ENCODE results near the gene LAMA3. TPM values are rescaled to one million over a fixed set of nuclear protein-coding genes. Genes with fewer than 3 reads are reported as not detected.

Gene LAMA3
- total RNA-seq, 4 donors from 2014 or later, result 46.5 to 75.4 (median 57.4) TPM

DNA sequence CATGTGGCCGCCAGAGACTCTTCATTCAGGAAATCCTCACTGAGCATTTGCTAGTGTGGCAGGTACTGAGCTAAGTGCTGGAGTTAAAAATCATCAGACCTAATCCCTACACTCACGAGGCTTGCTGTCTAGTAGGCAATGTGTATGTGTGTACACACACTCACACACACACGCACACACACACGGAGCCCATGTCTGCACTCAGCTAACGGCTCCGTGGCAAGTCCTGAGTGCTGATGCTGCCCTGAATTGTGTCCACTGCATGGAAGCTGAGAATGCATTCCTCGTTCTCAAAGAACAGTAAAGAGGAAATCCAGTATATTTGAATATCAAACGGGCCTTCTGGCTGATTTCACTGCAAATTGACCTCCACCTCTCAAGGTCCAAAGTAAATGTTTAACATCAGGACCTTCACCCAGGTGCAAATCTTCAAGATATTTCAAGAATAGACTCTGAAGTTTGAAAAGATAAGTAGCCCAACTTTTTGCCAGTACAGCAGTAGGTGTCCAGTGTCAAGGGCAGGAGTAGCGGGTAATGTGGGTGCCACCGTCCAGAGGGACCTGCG lies 189.2 kb downstream of the LAMA3 start:
- Histone ChIP-seq H3K4me1 (peaks cover 0 to 4% of the 10 kb centered on the region in 2 donors), H3K36me3 (no peaks in the 10 kb centered on the region), H3K4me3 (no peak overlapping the region), H3K27ac (no peak overlapping the region), H3K27me3 (no peaks in the 10 kb centered on the region), H3K9me3 (no peaks in the 10 kb centered on the region)
- TF ChIP-seq POLR2A (IDR thresholded peaks at IDR 0.05) (no peak), CTCF (IDR thresholded peaks at IDR 0.05) (no peak)
- intact Hi-C loops (cut with DNase I; ENCODE audit: low total_unique reads), result no loop called here
- DNase-seq, result no peak

DNA sequence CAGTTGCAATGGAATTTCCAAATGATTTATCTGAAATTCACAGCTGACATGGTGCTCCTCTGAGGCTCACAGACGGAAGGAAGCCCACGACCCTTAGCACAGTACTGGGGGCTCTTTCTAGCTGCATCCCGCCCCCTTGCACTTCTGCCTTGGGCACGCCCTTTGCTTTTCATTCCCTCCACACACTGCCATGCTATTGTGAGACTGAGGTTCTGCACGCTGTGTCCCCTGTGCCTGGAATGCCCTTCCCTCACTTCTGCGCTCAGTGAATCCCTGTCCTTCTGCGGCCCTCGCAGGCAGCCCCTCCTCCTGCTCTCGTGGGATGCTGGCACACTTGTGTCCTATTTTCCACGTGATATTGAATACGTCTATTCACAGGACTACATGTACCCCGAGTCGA lies 189.9 kb downstream of the LAMA3 start:
- H3K9me3 ChIP-seq, result no peaks in the 10 kb centered on the region
- H3K4me3 ChIP-seq, result no peak overlapping the region
- DNase-seq, result no peak
- no peaks in the 10 kb centered on the region for H3K36me3 ChIP-seq
- H3K27ac ChIP-seq, result no peak overlapping the region
- TF ChIP-seq CTCF (IDR thresholded peaks at IDR 0.05), result no peak
- TF ChIP-seq POLR2A (IDR thresholded peaks at IDR 0.05), result no peak
- no peaks in the 10 kb centered on the region for H3K27me3 ChIP-seq
- peaks cover 0 to 7% of the 10 kb centered on the region in 2 donors for H3K4me1 ChIP-seq
- intact Hi-C loops (cut with DNase I; ENCODE audit: low total_unique reads), result no loop called here

DNA sequence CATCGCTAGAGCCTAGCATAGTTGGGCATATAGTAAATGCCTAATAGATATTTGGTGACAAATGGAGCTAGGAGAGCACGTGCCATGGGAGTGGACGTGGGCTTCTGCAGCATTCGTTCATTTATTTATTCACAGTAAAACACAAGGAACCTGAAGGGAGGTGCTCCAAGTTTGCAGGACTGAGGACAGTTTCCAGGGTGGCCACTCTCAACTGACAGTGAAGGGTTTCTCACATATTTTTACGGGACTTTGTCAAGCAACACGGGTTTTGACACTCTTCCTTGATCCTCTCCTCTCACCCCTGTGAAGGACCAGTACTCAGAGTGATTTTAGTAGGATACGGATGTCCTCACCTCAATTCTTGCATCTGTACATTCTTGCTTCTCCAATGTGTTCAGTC lies 190.3 kb downstream of the LAMA3 start:
- intact Hi-C loops (cut with DNase I; ENCODE audit: low total_unique reads), result no loop called here
- Histone ChIP-seq H3K27ac (no peak overlapping the region), H3K9me3 (no peaks in the 10 kb centered on the region), H3K4me1 (peaks cover under 1 to 7% of the 10 kb centered on the region in 2 donors), H3K36me3 (no peaks in the 10 kb centered on the region), H3K27me3 (no peaks in the 10 kb centered on the region), H3K4me3 (no peak overlapping the region)
- no peak for DNase-seq
- TF ChIP-seq POLR2A (IDR thresholded peaks at IDR 0.05) (no peak), CTCF (IDR thresholded peaks at IDR 0.05) (no peak)

DNA sequence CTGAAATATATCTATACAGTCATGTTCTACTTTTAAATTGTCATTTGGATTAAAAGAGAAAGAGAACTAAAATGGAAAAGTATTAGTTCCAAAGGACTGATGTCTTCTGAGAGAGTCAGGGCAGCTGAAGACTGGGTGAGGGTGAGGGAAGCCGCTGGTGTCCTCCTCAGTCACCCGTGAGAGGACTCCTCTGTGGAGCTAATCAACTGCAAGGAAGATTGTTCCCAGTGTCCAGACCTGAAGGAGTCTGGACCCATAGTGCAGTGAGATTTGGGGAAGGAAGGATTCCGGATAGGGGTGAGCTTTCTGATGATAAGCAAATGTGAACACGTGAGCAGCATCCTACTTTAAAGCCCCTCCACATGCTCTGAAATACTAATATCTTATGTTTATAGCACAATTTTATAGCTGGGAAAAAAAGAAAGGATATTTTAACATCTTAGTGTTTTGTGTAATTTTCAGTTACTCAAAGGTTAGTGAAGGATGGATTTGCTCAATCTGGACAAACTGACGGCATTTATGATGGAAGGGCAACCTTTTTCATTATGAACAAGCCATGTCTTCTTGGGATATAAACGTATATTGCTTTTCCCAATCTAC lies 190.8 kb downstream of the LAMA3 start:
- DNase-seq, result no peak
- H3K36me3 ChIP-seq, result no peaks in the 10 kb centered on the region
- no peak for TF ChIP-seq POLR2A (IDR thresholded peaks at IDR 0.05)
- TF ChIP-seq CTCF (IDR thresholded peaks at IDR 0.05), result no peak
- no peaks in the 10 kb centered on the region for H3K27me3 ChIP-seq
- no peak overlapping the region for H3K27ac ChIP-seq
- H3K4me1 ChIP-seq, result peaks cover 3 to 7% of the 10 kb centered on the region in 2 donors
- no peaks in the 10 kb centered on the region for H3K9me3 ChIP-seq
- intact Hi-C loops (cut with DNase I; ENCODE audit: low total_unique reads), result no loop called here
- no peak overlapping the region for H3K4me3 ChIP-seq

DNA sequence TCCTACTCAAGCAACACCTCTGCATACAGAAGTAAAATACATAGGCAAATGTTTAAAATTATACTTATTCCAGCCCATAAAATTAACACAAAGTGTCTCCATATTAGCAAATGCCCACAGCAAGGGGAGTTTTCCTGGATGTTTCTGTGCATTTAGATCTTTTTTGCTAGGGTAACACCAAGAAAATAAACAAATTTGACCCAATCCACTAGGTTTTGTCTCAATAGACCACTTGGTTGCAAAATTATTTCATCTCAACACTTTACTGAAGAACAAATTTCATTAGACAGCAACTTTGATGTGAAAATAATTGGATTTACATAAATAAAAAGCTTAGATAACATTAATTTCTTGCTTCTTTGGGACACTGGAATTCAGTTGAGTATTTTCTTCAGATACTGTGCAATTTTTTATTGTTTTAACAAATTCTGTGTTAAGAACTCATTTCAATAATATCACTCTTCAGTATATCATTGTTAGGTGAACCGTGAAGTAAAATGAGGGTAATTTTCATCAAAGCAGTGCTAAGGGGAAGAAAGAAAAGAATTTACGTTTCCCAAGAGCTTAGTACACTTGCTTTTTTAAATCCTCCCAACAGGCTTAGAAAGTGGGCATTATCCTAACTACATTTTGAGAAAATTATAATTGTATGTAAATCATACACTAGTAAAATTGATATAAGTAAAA lies 191.8 kb downstream of the LAMA3 start:
- TF ChIP-seq POLR2A (IDR thresholded peaks at IDR 0.05) (no peak), CTCF (IDR thresholded peaks at IDR 0.05) (no peak)
- Histone ChIP-seq H3K4me3 (no peak overlapping the region), H3K27me3 (no peaks in the 10 kb centered on the region), H3K4me1 (peaks cover 3 to 7% of the 10 kb centered on the region in 2 donors), H3K9me3 (no peaks in the 10 kb centered on the region), H3K27ac (no peak overlapping the region), H3K36me3 (no peaks in the 10 kb centered on the region)
- intact Hi-C loops (cut with DNase I; ENCODE audit: low total_unique reads), result no loop called here
- no peak for DNase-seq
